COR-L47 (cell line): ENCODE results near the gene ZNF776.
"Not testable (repeated sequence)": the region's sequence is repeated elsewhere in the genome, so short reads cannot be mapped to it uniquely, and the experiment has no call there.

Experiments used
- DNase-seq: peaks from one replicate; lab custom pipeline; 2025; lab: John Stamatoyannopoulos, UW

The ZNF776 gene

DNA sequence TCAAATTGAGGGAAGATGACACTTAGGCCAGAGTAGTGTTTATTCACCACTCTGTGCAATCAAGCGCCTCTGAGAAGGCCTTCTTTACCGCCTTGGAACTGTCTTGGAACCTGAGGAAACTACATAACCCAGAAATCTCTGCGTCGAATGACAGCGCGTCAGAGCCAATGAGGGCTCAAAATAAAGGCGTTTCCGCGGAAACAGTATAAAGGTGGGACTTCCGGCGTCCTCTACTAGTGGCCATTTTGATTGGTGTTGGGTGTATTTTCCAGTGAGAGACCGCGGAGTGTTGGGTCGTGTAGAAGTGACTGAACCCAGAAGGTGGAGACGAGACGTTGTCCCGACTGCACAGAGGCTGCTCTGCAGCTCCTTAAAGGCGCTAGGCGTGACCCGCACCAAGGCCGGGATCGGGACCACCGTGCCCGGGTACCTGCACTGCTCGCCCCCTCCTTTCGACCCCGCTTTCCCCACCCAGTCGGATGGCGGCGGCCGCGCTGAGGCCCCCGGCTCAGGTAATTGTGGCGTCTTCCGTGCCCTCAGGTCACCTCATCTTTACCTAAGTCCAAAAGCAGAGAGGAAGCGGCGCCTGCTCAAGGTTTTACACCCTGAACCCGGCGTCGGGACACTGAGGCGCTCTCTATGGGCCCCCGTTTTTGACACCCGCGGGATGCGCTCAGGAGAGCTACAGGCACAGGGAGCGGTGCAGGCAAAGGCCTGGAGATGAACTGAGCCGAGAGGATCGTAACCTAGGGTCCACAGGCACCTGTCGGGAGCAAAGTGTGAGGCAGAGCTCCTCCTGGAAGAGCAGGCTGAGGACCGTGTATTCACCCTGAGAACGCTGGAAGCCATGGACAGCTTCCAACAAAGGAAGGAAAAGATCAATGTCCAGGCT is at the start of gene ZNF776:
TSS of gene ZNF776 (plus strand) at position 236 of the 892 bp plus-strand sequence. CDS start at position 480, 244 bp downstream.
- peak; percentile 83 for DNase-seq

DNA sequence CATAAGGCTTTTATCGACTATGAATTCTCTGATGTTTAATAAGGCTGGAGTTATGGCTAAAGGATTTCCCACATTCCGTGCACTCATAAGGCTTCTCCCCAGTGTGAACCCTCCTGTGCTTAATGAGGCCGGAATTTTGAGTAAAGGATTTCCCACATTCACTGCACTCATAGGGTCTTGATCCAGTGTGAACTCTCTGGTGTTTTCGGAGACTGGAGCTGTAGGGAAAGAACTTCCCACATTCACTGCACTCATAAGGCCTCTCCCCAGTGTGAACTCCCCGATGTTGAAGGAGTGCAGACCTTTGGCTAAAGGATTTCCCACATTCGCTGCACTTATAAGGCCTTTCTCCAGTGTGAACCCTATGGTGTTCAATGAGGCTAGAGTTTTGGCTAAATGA is 45.0 kb upstream of the ZNF776 start:
- DNase-seq = no peak

DNA sequence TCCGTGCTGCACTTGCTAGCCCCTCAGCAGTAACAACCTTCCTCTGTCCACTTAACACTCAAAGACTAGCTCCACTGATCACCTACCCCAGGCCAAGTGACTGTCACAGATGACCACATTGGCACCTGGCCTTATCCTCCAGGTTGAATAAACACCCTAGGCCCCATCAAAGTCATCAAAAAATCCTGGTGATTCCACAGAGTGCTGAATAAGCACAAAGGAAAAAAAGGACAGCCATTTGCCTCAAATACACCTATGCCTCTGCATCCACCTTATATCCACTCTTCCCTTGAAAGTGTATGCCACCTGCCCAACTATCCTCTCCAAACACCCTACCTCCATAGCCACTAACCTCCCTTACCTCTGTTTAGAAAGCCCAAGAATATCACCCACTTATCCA is 40.3 kb upstream of the ZNF776 start:
- no peak for DNase-seq

- no peak for DNase-seq
Measured at GRCh38 chr19:57708641-57709361, 37.8 kb upstream of the ZNF776 start, which contains the start of gene ZNF154. Gene ZNF154, minus strand, starts transcription at chr19:57709204. Its CDS starts 233 bp downstream, at chr19:57708971.

DNA sequence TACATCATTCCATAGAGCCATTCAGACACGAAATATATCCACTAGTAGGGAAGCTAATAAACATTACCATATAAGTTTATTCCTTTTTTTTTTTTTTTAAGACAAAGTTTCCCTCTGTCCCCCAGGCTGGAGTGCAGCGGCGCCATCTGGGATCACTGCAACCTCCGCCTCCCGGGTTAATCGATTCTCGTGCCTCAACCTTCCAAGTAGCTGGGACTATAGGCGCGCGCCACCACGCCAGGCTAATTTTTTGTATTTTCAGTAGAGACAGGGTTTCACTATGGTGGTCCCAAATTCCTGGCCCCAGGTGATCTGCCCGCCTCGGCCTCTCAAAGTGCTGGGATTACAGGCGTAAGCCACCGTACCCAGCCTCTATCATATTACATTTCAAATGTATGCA is 37.0 kb upstream of the ZNF776 start:
- DNase-seq = no peak

- no peak for DNase-seq
Measured at GRCh38 chr19:57712222-57712621, 34.4 kb upstream of the ZNF776 start.

DNA sequence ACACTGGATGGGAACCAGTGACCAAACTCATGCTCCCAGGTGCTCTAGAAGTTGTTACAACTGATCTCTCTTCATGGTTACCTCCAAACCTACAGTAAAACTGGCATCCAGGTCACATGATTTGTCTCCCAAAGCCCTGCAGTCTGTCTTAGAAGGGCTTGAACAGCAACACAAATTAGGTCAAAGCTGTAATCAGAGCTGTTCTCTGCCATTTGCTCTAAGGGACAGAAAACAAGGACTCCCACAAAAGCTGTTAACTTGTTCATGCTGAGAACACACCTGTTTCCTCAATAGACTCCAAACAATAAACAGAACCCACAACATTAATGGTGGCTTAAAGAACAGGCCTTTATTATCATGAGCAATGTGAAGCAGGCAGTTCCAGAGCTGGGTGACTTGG is 27.2 kb upstream of the ZNF776 start:
- peak; percentile 48 for DNase-seq

GRCh38 chr19:57719901-57720519 is 26.6 kb upstream of the ZNF776 start:
- DNase-seq = peak; percentile 48

- no peak for DNase-seq
Measured at GRCh38 chr19:57720878-57721277, 25.7 kb upstream of the ZNF776 start.

- peak; percentile 7 for DNase-seq
Measured at GRCh38 chr19:57738320-57738719, 8.3 kb upstream of the ZNF776 start.

GRCh38 chr19:57738770-57739169 is 7.8 kb upstream of the ZNF776 start:
- not testable (repeated sequence) for DNase-seq

- no peak for DNase-seq
Measured at GRCh38 chr19:57747472-57747807, 825 bp downstream of the ZNF776 start.

- DNase-seq = no peak
Measured at GRCh38 chr19:57748029-57748428, 1.4 kb downstream of the ZNF776 start.

DNA sequence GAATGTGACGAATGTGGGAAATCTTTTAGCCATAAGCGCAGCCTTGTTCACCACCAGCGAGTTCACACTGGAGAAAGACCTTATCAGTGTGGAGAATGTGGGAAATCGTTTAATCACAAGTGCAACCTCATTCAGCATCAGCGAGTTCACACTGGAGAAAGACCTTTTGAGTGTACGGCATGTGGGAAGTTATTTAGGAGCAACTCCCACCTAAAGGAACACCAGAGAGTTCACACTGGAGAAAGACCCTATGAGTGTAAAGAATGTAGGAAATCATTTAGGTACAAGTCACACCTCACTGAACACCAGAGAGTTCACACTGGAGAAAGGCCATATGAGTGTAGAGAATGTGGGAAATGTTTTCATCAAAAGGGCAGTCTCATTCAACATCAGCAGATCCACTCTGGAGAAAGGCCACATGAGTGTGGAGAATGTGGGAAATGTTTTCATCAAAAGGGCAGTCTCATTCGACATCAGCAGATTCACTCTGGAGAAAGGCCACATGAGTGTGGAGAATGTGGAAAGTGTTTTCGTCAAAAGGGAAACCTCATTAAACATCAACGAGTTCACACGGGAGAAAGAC is 7.6 kb downstream of the ZNF776 start:
- no peak for DNase-seq

DNA sequence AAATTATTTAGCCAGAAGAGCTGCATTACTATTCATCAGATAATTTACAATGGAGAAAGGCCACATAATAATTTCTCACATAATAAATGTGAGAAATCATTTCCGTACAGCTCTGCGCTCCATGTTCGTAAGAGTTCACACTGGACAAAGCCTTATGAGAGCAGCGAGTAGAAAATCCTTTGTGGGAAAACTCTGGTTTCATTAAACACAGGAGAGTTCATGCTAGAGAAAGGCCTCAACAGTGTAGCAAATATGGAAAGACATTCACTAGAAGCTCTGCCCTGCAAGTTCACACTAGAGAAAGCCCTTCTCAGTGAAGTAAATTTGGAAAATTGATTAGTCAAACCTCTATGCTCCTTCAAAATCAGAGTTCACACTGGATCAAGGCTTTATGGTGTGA is 8.4 kb downstream of the ZNF776 start:
- no peak for DNase-seq

- DNase-seq = no peak
Measured at GRCh38 chr19:57757941-57758340, 11.3 kb downstream of the ZNF776 start.

DNA sequence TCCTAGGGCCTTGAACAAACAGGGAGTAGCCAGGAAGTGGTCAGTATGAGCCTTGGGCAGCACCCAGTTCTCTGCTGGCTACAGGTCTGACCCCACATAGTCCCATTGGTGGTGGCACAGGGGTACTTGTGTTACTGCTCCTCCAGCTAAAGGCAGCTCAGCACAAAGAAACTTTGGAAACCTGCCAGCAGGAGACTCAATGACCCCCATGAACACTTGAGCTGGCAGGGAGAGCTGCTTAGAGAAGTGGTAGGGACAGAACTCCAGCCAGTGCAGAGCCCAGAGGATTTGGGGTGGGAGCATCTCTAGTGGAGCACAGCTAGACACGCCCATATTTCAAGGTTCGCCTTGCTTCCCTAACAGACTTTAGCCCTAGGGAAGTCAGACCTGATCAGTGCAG is 12.5 kb downstream of the ZNF776 start:
- DNase-seq = no peak

DNA sequence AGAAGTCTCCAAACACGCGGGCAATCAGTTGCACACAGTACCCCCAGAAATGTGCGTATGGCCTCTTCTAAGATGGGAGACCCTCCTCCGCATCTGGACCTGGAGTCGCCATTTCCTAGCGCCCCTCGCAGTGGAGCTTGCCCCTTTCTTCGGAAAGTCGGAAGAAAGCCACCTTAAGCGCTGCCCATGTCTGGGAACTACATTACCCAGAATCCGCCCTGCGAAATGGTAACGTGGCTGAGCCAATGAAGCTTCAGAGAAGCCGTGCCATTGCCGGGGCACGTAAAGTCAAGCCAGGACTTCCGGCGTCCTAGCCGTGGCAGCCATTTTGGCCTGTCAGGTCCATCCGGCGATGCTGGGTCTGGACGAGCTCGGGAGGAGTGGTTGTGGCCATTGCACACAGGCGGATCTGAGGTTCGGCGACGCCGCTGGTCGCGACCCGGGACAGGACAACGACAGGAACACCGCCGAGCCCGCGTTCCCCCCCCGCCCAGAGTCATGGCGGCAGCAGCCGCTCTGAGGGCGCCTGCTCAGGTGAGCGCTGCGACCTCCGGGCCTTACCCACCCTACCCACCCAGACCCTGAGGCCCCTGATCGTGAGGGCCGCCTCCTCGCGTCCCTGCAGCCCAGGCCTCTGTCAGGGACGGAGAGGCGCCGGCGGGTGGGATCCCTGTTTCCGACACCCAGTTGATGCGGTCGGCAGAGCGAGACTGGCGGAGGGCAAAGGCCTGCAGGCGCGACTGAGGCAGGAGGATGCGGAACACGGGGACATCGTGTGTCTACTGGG is 22.9 kb downstream of the ZNF776 start, which contains the start of gene ZNF586:
TSS of gene ZNF586 (plus strand) at position 332 of the 787 bp plus-strand sequence. CDS start at position 499, 167 bp downstream.
- DNase-seq = peak; percentile 88

- DNase-seq = no peak
Measured at GRCh38 chr19:57771417-57771816, 24.8 kb downstream of the ZNF776 start.

DNA sequence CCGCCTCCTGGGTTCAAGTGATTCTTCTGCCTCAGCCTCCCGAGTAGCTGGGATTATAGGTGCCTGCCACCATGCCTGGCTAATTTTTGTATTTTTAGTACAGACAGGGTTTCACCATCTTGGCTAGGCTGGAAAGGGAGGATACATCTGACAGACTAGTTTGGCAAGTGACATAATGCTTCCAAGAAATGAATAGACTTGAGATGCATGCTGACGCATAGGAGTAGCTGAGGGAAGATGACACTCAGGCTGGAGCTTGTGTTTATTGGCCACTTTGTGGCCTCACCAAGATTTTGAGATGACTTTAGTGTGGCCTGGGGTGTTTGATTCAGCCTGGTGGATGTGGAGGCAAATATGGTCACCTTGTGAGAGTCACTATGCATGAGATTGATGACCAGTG is 26.9 kb downstream of the ZNF776 start:
- DNase-seq = no peak

- DNase-seq = no peak
Measured at GRCh38 chr19:57776764-57777296, 30.2 kb downstream of the ZNF776 start.
